ENCODE data around the gene MSMP.

The MSMP gene

DNA sequence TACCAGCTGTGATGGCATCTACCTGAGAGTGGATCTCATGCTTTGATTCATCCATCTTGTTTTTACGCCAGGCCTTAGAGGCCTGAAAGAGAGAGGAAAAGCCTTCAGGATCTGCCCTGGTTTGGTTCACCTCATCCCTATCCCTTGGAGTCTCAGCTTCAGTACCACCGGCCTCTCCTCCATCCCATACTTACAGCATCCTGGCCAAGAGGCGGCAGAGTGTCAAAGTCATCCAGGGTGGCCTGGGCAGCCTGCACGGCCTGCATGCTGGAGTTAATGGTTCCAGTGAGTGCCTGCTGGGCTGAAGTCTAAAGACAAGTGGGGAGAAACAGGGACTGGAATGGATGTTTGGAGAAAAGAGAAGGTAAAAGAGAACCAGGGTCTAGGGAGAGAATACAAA lies 34.5 kb downstream of the MSMP start:
- DNase-seq (ENCODE audit: low read depth) = no peak

DNA sequence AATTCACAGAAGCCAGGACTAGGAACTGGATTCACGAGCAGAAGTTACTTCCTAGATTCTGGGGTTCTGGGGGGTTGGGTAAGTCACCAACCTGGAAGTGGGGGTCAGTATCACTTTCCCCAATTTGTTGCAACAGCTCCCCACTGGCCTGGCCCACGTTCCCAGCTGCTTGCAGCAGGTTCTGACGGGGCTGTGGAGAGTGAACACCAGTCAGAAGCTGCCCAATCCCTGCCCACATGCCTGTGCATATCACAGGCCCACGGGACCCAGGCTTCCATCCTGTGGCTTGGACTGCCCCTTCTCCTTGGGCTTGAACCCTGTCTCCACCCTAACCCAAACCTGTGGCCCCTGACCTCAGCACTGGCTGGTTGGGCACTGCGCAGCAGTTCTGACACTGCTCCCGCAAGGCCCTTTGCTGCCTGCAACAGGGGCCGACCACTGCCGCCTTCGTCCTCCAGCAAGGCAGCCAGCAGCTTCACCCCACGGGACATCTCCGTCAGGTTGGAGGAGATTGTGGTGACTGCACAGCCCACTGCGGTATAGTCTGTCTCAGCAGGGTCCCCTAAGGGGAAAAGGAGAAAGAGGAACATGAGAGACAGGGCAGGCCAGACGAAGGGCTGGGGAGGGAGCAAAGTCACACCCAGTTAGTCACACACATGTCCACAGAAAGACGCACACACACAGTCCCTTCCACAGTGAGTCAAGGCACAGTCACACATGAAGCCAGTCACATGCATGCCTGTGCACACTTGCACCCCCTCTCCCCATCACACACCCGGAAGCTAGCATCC lies 35.2 kb downstream of the MSMP start:
- DNase-seq (ENCODE audit: low read depth) = no peak

DNA sequence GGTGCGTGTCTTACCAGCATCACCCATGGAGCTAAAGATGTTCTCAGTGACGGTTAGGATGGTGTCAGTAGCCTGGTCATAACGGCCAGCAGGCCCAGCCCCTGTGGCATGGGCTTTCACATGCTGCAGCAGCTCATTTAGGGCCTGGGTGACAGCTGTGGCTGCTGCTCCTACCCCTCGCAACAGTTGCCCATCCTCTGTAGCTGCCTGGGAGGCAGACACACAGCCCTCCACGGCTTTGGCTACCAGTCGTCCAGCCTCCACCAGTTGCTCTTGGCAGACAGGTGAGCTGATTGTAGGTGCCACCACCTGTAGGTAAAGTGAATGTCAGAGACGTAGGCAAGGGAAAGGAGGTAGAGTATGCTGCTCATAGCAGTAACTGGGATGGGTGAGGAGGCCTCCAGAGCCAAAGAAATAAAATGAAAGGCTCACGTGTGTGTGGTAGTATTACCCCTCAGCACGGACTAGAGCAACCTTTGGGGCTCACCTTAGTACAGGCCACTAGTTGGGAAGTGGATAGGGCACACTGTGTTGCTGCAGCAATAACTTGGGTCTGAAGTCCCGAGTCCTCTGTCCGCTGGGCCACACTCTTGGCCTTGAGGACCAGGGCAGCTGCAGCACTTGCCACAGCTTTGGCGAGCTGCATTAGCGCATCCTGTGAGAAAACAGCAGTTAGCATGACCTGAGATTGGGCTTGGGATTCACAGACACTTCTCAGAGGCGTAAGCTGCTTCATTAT lies 36.8 kb downstream of the MSMP start:
- no peak for DNase-seq (ENCODE audit: low read depth)

DNA sequence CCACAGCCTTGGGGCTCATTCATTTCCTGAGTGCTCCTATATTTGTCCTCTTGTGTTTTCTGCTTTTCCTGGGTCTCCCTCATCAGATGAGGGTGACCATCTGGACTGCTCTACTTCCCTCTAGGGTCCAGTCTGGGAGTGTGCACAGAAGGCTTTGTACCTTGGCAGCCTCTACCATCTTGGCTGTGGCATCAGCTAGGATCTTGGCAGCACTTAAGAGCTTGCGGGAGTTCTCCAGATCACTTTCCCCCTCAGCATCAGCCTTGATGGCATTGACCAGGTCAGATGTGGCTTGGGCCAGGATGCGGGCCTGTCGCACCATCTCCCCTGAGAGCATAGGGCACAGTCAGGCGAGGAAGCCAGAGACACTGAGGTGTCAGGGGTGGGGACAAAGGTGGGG lies 37.8 kb downstream of the MSMP start:
- DNase-seq (ENCODE audit: low read depth) = no peak

DNA sequence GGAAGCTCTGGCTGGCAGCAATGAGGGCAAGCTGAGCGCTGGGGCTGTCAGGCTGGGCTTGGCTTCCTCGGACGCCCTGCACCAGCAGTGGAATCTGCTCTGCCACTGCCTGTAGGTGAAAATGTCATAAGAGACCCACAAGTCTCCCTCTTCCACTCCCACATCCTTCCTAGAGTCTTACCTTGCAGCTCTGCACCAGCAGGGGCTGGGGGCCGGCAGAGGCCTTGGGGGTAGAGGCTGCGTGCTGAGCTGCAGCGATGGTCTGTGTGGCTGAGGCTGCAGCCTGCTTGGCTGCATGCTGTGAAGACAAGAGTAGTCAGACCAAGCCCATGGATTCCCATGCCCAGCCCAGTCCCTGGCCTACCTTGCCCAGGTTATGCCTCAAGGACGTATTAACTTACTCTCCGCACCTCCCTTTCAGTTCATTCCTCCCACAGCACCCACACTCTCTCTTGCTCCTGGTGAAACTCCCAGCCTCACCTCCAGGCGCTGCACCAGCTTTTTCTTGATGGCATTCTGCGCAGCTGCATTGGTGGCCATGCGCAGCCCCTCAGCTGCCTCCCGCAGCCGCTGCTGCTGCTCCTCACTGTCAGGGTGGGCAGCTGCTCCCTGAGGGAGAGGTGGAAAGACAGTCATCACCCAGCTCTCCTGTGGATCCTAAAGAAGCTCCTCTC lies 39.4 kb downstream of the MSMP start:
- DNase-seq (ENCODE audit: low read depth) = no peak

DNA sequence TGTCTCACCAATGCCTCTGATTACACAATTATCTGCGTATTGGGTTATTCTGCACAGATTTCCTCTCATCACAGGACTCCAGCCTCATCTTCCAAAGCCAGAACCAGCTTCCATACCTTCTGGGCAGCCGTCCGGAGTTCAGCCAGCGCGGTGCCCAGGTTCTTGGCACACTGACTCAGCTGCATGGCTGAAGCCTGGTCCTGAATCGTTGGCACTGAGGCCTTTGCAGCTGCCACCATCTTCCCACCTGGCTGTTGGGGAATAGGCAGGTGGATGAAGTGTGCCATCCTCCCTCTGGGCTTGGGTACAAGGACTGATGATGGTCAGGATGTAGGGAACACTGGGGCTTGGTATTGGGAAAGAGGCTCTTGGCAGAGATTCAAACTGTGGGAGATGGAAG lies 40.0 kb downstream of the MSMP start:
- no peak for DNase-seq (ENCODE audit: low read depth)

DNA sequence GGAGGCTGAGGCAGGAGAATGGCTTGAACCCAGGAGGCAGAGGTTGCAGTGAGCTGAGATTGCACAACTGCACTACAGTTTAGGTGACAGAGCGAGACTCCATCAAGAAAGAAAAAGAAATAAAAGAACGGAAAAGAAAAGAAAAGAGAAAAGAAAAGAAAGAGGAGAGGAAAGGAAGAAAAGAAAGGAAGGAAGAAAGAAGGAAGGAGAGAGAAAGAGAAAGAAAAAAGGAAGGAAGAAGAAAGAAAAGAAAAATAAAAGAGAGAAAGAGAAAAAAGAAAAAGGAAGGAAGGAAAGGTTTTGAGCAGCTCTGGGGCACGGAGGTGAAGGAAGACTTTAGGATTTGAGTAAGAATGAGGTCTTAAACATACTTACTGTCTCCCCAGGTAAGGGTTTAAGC lies 40.5 kb downstream of the MSMP start:
- no peak for DNase-seq (ENCODE audit: low read depth)

DNA sequence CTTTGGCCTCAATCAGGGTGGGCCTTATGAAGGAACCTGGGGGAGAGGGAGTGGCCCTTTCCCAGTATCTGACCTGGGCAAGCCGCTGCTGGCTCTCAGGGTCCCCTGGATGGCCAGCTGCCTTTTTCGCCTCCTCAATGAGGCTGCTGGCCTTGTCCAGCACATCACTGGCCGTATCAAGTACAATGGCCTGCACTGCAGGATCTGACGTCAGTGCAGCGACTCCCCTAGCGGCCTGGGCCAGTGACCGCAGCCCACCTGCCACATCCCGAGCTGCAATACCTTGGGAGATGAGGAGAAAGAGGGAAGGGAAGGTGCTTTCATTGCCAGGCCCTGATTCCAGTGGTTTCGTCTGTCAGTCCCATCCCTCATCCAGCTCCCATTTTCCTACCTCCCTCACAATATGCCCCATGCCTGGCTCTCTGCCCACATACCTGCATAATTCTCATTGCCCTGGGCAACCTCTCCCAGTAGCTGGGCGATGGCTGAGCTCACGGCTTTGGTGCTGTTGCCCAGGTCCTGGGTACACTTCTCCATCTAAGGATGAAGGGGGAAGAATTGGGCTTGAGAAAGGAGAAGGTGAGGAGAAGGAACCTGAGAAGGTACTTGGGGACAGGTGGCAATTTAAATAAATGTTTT lies 41.2 kb downstream of the MSMP start:
- DNase-seq (ENCODE audit: low read depth) = no peak

DNA sequence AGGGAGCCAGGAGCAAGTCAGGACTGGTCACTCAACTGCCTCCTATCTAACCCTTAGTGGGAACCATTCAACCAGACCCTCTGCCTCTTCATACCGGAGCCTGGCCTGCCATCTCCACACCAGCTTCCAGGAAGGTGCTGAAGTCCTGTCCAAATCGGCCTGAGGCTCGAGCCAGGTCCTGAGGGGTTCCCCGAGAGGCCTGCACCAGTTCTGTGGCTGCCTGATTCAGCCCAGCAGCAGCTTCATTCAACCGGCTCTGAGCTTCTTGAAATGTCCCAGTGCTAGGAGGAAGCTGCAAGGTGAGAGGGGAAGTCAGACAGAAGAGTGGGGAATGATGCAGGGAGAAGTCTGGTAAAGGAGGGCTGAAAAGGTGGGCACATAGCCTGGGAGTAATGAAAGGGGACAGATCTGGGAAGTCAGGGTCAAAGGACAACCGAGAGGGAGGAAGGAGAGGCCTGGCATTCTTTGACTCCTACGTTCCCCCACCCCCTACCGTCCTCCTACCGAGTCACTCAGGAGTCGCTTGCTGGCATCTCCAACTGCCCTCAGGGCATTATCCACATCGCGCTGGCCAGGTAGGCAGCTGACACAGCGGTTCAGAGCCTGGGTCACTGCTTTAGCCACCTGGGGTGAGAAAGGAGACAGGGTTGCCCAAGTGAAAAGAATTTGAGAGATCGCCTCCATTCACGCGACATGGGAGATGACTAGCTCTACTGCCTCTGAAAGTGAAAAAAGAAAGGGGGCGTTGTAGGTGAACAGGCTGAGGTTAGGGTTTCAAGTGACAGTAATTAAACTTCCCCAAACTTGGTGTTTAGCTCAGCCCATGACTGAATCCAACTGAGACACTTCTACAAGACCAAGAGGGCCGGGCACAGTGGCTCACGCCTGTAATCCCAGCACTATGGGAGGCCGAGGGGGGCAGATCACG lies 42.3 kb downstream of the MSMP start:
- DNase-seq (ENCODE audit: low read depth) = no peak

DNA sequence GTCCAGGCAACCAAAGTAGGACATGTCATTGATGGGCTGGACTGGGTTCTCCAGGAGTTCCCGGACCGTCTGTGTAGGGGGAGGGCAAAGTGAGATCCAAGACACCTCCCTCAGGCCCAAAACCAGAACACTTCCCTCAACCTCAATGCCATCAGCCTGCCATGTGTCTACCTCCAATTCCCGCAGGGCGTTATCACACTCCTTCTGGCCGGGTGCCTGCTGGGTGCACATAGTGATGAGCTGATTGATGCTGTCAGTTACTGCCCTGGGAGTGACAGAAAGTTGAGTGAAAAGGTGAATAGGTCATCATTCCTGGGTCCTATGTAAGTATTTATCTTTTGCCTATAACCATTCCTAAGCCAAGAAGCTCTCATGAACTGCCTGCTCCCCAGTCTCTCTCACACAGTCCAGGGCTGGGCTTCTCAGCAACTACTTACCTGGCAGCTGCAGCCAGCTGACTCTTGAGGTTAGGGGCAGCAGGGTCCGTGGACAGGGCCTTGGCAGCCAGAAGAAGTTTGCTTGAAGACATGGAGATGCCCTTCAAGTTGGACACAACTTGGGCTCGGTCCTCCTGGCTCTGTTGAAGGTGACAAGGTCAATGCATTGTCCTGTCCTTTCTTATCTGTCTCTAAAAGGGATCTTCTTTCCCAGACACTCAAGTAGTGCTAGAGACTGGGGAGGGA lies 43.1 kb downstream of the MSMP start:
- DNase-seq (ENCODE audit: low read depth) = no peak

DNA sequence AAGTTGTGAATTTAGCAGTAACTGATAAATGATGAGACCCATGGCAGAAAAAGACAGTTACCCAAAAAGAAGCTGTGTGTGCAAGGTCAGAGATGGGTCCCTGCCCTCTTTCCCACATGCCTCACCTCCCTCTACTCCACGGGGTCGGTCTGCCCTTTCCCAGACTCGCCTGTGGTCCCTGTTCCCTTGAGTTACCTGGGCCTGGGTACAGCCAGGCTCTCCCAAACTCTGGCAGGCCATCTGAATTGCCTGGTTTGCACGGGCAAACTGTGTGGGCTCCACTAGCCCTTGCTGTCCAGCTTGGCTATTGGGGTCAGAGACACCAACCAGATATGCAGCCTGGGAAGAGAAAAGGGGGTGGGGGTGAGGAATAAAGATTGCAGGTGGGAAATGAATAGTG lies 45.9 kb downstream of the MSMP start:
- no peak for DNase-seq (ENCODE audit: low read depth)

DNA sequence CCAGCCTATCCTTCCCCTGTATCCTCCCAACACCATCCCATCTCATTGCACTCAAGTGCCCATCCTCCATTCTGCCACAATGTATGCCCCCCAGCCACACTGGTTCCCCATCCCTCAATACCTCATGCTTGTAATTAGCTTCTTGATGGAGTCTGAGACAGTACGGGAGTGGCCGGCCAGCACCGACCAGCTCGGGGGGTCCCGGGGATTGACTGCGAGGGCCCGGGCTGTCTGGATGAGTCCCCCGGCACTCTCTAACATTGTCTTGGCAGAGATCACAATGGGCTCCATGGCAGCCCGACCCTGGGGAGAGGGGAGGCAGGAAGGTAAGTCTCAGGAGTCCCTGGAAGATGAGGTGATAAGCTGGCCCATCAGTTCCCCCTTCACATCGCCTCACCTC lies 47.1 kb downstream of the MSMP start:
- DNase-seq (ENCODE audit: low read depth) = no peak

DNA sequence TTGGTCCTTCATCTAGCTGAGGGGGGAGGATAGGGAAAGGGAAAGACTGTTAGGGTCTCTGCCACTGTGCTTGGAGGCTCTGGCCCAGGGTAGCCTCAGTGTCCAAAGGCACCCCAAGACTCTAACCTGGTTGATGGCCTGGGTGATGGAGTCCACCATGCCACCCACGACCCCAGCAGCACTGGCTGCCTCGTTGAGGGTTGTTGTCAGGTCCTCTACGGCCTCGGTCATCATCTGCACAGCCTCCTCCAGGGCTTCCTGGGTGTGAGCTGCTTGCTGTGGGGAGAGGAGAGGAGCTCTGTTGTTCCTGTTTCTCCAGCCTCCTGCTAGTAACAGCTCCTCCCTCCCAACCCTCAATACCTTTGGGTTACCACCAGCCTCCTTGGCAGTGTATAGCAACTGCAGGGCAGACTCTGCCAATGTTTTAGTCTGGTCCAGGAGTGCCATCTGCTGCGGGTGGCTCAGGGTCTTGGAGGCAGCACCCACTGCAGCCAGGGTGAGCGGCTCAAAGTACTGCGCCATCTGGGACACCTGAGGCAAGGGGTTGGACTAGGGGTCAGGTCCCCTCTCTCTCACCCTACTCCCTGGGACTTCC lies 48.1 kb downstream of the MSMP start:
- DNase-seq (ENCODE audit: low read depth) = no peak

DNA sequence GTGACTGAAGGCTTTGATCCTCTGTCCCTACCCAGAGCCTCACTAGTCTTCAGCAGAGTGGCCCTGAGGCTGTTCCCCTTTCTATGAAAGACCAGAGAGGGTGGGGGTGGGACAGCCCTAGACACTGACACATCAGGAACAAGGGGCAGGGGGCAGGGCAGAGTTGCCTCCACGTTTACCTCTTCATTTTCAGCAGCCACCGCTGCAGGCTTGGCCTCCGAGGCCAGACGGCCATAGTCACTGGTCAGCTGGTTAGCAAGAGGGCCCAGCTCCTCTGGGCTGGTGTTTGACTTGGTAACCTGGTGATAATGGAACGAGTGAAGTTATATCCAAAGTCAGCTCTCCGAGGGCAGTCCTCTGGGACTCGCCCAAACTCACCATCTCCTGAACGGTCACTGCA lies 48.7 kb downstream of the MSMP start:
- DNase-seq (ENCODE audit: low read depth) = no peak

DNA sequence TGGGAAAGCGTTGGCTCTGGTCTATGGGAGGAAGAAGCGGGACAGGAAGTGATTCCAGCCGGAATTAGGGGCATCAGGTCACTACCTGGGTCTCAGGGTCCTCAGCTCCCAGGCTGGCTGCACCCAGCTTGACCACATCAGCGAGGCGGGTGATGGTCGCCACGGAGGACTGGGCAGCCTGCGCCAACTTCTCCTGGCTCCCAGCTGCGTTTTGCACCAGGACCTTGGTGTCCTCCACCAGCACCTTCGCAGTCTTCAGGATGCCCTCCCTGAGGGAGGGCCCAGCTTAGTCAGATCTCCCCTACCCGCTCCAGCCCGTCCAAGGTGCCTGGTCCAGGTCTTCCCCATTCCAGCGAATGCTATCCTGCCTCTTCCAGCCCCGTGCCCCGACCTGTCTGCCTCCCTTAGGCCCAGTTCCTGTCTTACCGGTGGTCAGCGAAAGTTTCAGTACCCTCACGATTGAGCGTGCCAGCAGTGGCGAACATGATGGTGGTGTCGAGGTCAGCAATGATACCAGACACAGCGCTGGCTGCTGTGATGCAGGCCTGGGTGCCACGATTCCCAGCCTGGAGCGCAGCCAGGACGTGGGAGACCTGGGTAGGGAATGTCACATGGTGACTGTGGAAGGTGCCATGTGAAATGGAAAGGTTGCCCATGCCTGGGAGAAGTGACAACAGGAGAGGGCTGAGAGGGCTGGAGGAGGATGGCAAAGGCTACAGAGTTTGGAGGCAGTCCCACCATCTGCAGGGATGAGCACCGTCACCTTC lies 50.0 kb downstream of the MSMP start:
- DNase-seq (ENCODE audit: low read depth) = no peak
